Ascending aorta (tissue), 2 donors: ENCODE measurements around the gene MEN1. TPM values are rescaled to one million over a fixed set of nuclear protein-coding genes. Genes with fewer than 3 reads are reported as not detected.

Source experiments
- DNase-seq, 2 donors: peaks; one replicate each; pipeline ENCODE4 v3.0.0-alpha.2; 2019; ENCODE audit warnings: low spot score in 2 of 2
- H3K27ac ChIP-seq, 2 donors: fragments of 200-600 bp; sonication (generic); one replicate each; pipeline ENCODE4 v1.5.1; 2016 to 2017; ENCODE audit warnings: mild to moderate bottlenecking in 1 of 2
- H3K27me3 ChIP-seq: fragments of 200-600 bp; sonication (generic); one replicate; pipeline ENCODE4 v1.5.1; 2017
- H3K36me3 ChIP-seq, 2 donors: fragments of 200-600 bp; sonication (generic); one replicate each; pipeline ENCODE4 v1.5.1; 2016
- H3K4me1 ChIP-seq, 2 donors: fragments of 200-600 bp; sonication (generic); one replicate each; pipeline ENCODE4 v1.5.1; 2016 to 2017; ENCODE audit warnings: mild to moderate bottlenecking in 1 of 2
- H3K4me3 ChIP-seq, 2 donors: fragments of 200-600 bp; sonication (generic); one replicate each; pipeline ENCODE4 v1.5.1; 2016 to 2017; ENCODE audit warnings: mild to moderate bottlenecking in 1 of 2
- H3K9me3 ChIP-seq, 2 donors: fragments of 200-600 bp; sonication (generic); one replicate each; pipeline ENCODE4 v1.5.1; 2016
- intact Hi-C: fragments of 100-400 bp; cut with DNase I; formaldehyde crosslinking; loops from one replicate; pipeline ENCODE4 v1.15.1; 2023
- total RNA-seq: library from RNA; depleted of rRNA; stranded (reverse); fragments of >200 nt; gene quantifications from one replicate; pipeline ENCODE4 v1.1.0, GENCODE V29; 2016
- TF ChIP-seq, protein P1 (sequence below), 3 experiments: fragments of 200-600 bp in 2 of 3; fragments of 450-650 bp in 1 of 3; sonication (generic) in 2 of 3; IDR thresholded peaks; one replicate each; pipeline ENCODE4 v1.5.1; 2016 to 2019; ENCODE audit warnings: antibody characterized with exemption in 3 of 3, mild to moderate bottlenecking in 1 of 3, moderate library complexity in 1 of 3

Gene MEN1
- total RNA-seq, 1 donor from 2014 or later = 36.6 TPM

DNA sequence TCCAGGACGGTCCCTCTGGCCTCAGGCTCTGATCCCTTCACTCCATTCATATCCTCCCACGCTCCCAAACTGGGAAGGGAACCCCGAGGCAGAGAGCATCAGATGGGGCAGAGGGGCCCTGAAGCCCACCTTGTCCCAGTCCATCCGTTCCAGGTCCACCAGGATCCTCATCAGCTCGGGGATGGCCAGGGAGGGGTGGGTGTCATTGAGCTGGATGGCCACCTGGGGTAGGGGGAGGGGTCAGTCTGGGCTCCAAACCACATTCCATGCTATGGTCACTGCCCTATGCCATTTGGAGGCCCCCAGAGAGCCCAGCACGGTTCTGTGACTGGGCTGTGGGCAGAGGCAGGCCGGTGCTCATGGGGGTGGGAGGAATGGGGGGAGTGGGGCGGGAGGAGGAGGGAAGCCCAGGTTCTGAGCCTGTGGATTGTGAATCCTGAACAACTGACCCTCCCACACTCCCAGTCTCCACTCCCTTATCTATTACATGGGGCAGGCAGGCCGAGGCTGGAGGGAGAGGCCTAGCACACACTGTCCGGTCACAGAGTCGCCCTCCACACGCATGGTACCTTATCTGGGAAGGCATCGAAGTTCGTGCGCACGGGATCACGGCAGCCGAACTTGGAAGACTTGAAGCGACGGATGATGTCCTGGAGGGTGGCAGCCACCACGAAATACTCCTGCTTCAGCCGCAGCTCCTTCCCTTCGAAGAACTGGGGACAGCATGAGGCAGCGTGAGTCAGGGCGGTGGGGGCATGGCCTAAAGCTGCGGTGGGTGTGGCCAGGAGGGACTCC, 56.0 kb downstream of the MEN1 start:
- intact Hi-C loops = no loop called here
- TF ChIP-seq, protein P1, sequence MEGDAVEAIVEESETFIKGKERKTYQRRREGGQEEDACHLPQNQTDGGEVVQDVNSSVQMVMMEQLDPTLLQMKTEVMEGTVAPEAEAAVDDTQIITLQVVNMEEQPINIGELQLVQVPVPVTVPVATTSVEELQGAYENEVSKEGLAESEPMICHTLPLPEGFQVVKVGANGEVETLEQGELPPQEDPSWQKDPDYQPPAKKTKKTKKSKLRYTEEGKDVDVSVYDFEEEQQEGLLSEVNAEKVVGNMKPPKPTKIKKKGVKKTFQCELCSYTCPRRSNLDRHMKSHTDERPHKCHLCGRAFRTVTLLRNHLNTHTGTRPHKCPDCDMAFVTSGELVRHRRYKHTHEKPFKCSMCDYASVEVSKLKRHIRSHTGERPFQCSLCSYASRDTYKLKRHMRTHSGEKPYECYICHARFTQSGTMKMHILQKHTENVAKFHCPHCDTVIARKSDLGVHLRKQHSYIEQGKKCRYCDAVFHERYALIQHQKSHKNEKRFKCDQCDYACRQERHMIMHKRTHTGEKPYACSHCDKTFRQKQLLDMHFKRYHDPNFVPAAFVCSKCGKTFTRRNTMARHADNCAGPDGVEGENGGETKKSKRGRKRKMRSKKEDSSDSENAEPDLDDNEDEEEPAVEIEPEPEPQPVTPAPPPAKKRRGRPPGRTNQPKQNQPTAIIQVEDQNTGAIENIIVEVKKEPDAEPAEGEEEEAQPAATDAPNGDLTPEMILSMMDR (IDR thresholded peaks at IDR 0.05) = no peak
- Histone ChIP-seq H3K27me3 (no peaks in the 10 kb centered on the region), H3K36me3 (peaks cover 15 to 22% of the 10 kb centered on the region in 2 donors), H3K4me3 (no peak overlapping the region), H3K27ac (no peak overlapping the region), H3K4me1 (peaks cover 2 to 10% of the 10 kb centered on the region in 2 donors), H3K9me3 (no peaks in the 10 kb centered on the region)
- DNase-seq = no peak

Other genes starting within 250 kb of the MEN1 start
- not detected for gene SLC22A12, start 219.3 kb downstream of the MEN1 start, total RNA-seq
- 26.0 TPM for gene NRXN2, start 87.4 kb downstream of the MEN1 start, total RNA-seq
- gene RASGRP2, start 66.4 kb downstream of the MEN1 start, total RNA-seq = 44.2 TPM
- 13.9 TPM for gene PYGM, start 50.6 kb downstream of the MEN1 start, total RNA-seq
- gene SF1, start 32.0 kb downstream of the MEN1 start, total RNA-seq = 332 TPM
- gene MAP4K2, start 7.3 kb downstream of the MEN1 start, total RNA-seq = 34.0 TPM
- not detected for gene CDC42BPG, start 34.1 kb upstream of the MEN1 start, total RNA-seq
- 216 TPM for gene EHD1, start 68.1 kb upstream of the MEN1 start, total RNA-seq
- gene ATG2A, start 106.7 kb upstream of the MEN1 start, total RNA-seq = 39.5 TPM
- gene PPP2R5B, start 114.1 kb upstream of the MEN1 start, total RNA-seq = 115 TPM
- gene GPHA2, start 125.3 kb upstream of the MEN1 start, total RNA-seq = not detected
- not detected for gene MAJIN, start 161.6 kb upstream of the MEN1 start, total RNA-seq
- gene BATF2, start 186.4 kb upstream of the MEN1 start, total RNA-seq = 0.21 TPM
- gene ARL2, start 203.6 kb upstream of the MEN1 start, total RNA-seq = 187 TPM
- 25.1 TPM for gene SNX15, start 216.9 kb upstream of the MEN1 start, total RNA-seq
- 19.6 TPM for gene SAC3D1, start 230.7 kb upstream of the MEN1 start, total RNA-seq
- gene NAALADL1, start 248.0 kb upstream of the MEN1 start, total RNA-seq = 56.8 TPM